ENCODE data around the gene RIPPLY3. TPM values are rescaled to one million over a fixed set of nuclear protein-coding genes. Genes with fewer than 3 reads are reported as not detected.

RIPPLY3 gene
- total RNA-seq, 4 donors from 2014 or later, result 0.21 TPM; not detected in 3

DNA sequence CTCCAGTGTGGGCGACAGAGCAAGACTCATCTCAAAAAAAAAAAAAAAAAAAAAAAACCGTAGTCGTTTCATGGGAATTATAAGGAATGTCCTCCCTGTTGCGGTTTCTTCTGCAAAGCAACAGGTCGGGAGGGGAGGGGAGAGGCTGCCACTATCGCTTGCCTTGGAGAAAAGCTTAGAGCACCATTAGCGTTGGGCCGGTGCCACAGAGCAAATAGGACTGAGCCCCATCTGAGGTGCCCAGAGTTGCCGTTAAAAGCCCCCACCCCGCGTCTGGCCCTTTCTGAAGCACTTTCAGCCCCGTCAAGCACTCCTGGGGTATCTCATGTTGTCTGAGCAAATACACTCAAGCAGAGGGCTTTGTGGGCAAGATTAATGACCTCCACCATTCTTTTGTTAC lies 2.2 kb downstream of the RIPPLY3 start:
- TF ChIP-seq, protein P1, sequence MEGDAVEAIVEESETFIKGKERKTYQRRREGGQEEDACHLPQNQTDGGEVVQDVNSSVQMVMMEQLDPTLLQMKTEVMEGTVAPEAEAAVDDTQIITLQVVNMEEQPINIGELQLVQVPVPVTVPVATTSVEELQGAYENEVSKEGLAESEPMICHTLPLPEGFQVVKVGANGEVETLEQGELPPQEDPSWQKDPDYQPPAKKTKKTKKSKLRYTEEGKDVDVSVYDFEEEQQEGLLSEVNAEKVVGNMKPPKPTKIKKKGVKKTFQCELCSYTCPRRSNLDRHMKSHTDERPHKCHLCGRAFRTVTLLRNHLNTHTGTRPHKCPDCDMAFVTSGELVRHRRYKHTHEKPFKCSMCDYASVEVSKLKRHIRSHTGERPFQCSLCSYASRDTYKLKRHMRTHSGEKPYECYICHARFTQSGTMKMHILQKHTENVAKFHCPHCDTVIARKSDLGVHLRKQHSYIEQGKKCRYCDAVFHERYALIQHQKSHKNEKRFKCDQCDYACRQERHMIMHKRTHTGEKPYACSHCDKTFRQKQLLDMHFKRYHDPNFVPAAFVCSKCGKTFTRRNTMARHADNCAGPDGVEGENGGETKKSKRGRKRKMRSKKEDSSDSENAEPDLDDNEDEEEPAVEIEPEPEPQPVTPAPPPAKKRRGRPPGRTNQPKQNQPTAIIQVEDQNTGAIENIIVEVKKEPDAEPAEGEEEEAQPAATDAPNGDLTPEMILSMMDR (IDR thresholded peaks at IDR 0.05), result no peak
- H3K9me3 ChIP-seq, result no peaks in the 10 kb centered on the region
- no peak overlapping the region for H3K27ac ChIP-seq
- H3K27me3 ChIP-seq, result peaks cover 29% of the 10 kb centered on the region
- peaks cover 22% of the 10 kb centered on the region for H3K4me1 ChIP-seq
- no peaks in the 10 kb centered on the region for H3K36me3 ChIP-seq
- WGBS, result 95% methylated on average over 12 of the region's 12 CpGs
- no peak overlapping the region for H3K4me3 ChIP-seq
- DNase-seq (ENCODE audit: low spot score in 2 of 2), result no peak

DNA sequence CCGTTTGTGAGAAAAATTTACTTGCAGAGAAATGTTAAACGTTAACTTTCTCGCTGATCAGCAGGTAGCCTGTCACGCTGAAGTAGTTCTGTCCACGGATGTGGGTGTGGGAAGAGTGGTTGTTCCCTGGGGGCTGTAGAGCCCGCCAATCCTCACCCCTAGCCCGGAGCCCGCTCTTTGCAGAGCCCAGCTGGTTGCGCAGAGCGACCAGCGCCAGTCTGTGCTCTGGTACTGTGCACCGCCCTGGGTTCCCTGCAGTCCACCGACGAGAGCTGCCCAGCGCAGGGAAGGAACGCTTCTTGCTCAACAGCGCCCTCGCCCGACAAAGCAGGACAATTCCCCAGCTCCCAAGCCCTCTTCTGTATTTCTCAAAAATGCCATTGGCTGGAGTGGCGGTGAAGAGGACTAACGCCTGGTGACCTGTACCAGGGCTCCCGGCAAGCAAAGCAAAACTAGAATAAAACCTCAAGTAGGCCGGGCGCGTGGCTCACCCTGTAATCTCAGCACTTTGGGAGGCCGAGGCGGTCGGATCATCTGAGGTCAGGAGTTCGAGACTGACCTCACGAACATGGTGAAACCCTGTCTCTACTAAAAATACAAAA lies 3.3 kb downstream of the RIPPLY3 start:
- Histone ChIP-seq H3K27ac (no peak overlapping the region), H3K4me1 (peaks cover 22% of the 10 kb centered on the region), H3K9me3 (no peaks in the 10 kb centered on the region), H3K27me3 (peaks cover 29% of the 10 kb centered on the region), H3K36me3 (no peaks in the 10 kb centered on the region), H3K4me3 (peak overlapping the region; percentile 18)
- WGBS, result 15% methylated on average over 24 of the region's 30 CpGs
- peak; percentile 88 to 89 for DNase-seq (ENCODE audit: low spot score in 2 of 2)
- TF ChIP-seq EP300 (IDR thresholded peaks at IDR 0.05), result no peak
- TF ChIP-seq, protein P1 (IDR thresholded peaks at IDR 0.05), result peak; percentile 52 to 82

DNA sequence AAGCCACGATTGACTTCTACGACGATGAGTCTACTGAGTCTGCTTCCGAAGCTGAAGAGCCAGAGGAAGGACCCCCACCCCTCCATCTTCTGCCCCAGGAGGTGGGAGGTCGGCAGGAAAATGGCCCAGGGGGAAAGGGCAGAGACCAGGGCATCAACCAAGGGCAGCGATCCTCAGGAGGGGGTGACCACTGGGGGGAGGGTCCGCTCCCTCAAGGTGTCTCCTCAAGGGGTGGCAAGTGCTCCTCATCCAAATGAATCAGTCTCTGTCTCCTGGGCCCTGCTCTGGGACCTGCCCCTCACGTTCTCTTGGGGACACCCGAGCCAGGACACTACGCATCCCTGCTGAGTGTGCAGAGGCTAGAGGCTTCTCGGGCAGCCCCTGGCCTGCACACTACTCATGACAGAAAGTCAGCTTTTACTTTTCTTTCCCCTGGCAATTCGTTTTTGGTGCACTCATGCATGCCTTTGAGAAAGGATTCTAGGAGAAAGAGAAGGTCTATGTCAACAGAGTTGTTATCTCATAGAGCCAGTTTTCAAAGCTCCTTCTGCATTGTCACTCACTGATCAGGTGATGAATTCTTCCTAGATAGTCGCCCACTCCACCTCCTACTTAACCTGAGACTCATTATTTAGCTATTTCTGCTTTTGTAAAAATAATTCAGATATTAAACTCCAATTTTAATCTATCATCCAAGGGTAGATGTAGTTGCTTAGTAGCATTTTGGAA lies 11.6 kb downstream of the RIPPLY3 start:
- H3K27me3 ChIP-seq, result peaks cover under 1% of the 10 kb centered on the region
- TF ChIP-seq, protein P1 (IDR thresholded peaks at IDR 0.05), result no peak
- TF ChIP-seq POLR2AphosphoS5 (IDR thresholded peaks at IDR 0.05), result no peak
- no peak for TF ChIP-seq POLR2A (IDR thresholded peaks at IDR 0.05)
- TF ChIP-seq EP300 (IDR thresholded peaks at IDR 0.05), result no peak
- H3K27ac ChIP-seq, result no peak overlapping the region
- DNase-seq (ENCODE audit: low spot score in 2 of 2), result no peak
- H3K9me3 ChIP-seq, result no peaks in the 10 kb centered on the region
- no peak overlapping the region for H3K4me3 ChIP-seq
- no peaks in the 10 kb centered on the region for H3K36me3 ChIP-seq
- WGBS, result 86% methylated on average over 13 of the region's 13 CpGs
- no peaks in the 10 kb centered on the region for H3K4me1 ChIP-seq

DNA sequence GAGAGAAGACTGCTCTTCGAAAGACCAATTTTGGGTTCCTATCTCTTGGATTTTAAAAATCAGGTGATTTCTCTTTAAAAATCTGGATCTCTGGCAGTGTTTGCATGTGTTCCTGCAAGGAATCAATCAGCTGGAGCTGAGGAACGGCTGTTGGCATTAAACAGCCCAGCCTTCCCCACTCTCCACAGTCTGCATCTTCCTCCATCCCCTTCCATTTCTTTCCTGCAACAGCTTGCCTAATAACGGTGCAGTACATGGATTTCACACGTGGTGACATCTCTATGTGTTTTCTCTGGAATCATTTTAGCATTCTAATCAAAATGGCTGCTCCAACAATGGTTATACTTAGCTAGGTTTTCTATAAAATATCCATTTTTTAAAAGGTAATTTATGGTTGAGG lies 20.0 kb downstream of the RIPPLY3 start:
- H3K9me3 ChIP-seq, result no peaks in the 10 kb centered on the region
- 37% methylated on average over 4 of the region's 4 CpGs for WGBS
- H3K27me3 ChIP-seq, result no peaks in the 10 kb centered on the region
- no peaks in the 10 kb centered on the region for H3K4me1 ChIP-seq
- no peak for DNase-seq (ENCODE audit: low spot score in 2 of 2)
- H3K36me3 ChIP-seq, result no peaks in the 10 kb centered on the region
- TF ChIP-seq, protein P1 (IDR thresholded peaks at IDR 0.05), result no peak
- TF ChIP-seq POLR2A (IDR thresholded peaks at IDR 0.05) (no peak), POLR2AphosphoS5 (IDR thresholded peaks at IDR 0.05) (no peak), EP300 (IDR thresholded peaks at IDR 0.05) (no peak)
- H3K4me3 ChIP-seq, result no peak overlapping the region
- no peak overlapping the region for H3K27ac ChIP-seq

DNA sequence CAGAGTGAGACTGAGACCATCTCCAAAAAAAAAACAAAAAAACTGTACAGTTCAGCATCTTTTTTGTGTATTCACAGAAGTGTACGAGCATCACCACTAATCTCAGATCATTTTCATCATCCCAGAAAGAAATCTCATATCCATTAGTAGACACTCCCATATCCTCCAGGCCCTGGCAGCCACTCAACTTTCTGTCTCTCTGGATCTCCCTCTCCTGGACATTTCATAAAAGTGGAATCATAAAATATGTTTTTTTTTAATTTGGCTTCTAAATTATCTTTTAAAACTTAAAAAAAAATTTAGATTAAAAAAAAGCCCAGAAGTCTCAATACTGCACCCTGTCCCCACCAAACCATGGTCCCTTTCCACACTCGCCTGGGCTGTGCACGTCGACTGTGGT lies 22.1 kb downstream of the RIPPLY3 start:
- 74% methylated on average over 4 of the region's 4 CpGs for WGBS
- no peak for DNase-seq (ENCODE audit: low spot score in 2 of 2)

More for the DNA sequence above, 22.1 kb downstream of the RIPPLY3 start:
- Histone ChIP-seq H3K27ac (no peak overlapping the region), H3K27me3 (no peaks in the 10 kb centered on the region), H3K36me3 (no peaks in the 10 kb centered on the region), H3K4me3 (no peak overlapping the region), H3K4me1 (peaks cover 4% of the 10 kb centered on the region), H3K9me3 (no peaks in the 10 kb centered on the region)
- TF ChIP-seq EP300 (IDR thresholded peaks at IDR 0.05) (no peak), POLR2AphosphoS5 (IDR thresholded peaks at IDR 0.05) (no peak), POLR2A (IDR thresholded peaks at IDR 0.05) (no peak)
- TF ChIP-seq, protein P1 (IDR thresholded peaks at IDR 0.05), result no peak

All from suprapubic skin (tissue), 4 donors.